Neural cell (in vitro differentiated cells): Measurements from ENCODE around the gene DYRK2. TPM values are rescaled to one million over a fixed set of nuclear protein-coding genes. Genes with fewer than 3 reads are reported as not detected.

ENCODE experiments used
- H2AFZ ChIP-seq: fragments of 200-600, 300-800 bp; sonication (generic), shearing (Covaris generic); 2 replicates; pipeline ENCODE4 v1.6.0; 2014; ENCODE audit warnings: low read depth, mild to moderate bottlenecking, antibody characterized with exemption, low read length, moderate library complexity
- H3F3A ChIP-seq: fragments of 200-600 bp; shearing (Covaris generic); 2 replicates; pipeline ENCODE4 v1.6.1; 2016; ENCODE audit warnings: mild to moderate bottlenecking, moderate library complexity, mixed read lengths, antibody characterized with exemption, low read length; ENCODE audit not compliant: insufficient read depth, poor library complexity, severe bottlenecking
- H3K27ac ChIP-seq: fragments of 200-600, 300-800 bp; sonication (generic), shearing (Covaris generic); 2 replicates; pipeline ENCODE4 v1.5.1; 2014; ENCODE audit warnings: mild to moderate bottlenecking, low read length, moderate library complexity
- H3K27me3 ChIP-seq: fragments of 300-800, 200-600 bp; sonication (generic), shearing (Covaris generic); 2 replicates; pipeline ENCODE4 v1.6.0; 2014; ENCODE audit warnings: mild to moderate bottlenecking, low read depth, low read length, moderate library complexity; ENCODE audit not compliant: insufficient read depth
- H3K36me3 ChIP-seq: fragments of 300-800, 200-600 bp; sonication (generic), shearing (Covaris generic); 2 replicates; pipeline ENCODE4 v1.5.1; 2014; ENCODE audit warnings: mild to moderate bottlenecking, antibody characterized with exemption, low read length, moderate library complexity; ENCODE audit not compliant: insufficient read depth
- H3K4me2 ChIP-seq: fragments of 300-800, 200-600 bp; sonication (generic), shearing (Covaris generic); 2 replicates; pipeline ENCODE4 v1.6.0; 2014; ENCODE audit warnings: mild to moderate bottlenecking, low read length
- H3K4me3 ChIP-seq: fragments of 300-800, 200-600 bp; sonication (generic), shearing (Covaris generic); 2 replicates; pipeline ENCODE4 v1.5.1; 2014; ENCODE audit warnings: mild to moderate bottlenecking, low read length, moderate library complexity
- H3K79me2 ChIP-seq: fragments of 200-600 bp; shearing (Covaris generic); replicated peaks from 2 replicates; pipeline ENCODE4 v1.6.0; 2014; ENCODE audit warnings: mild to moderate bottlenecking, low read length, moderate library complexity; ENCODE audit not compliant: insufficient read depth
- H3K9ac ChIP-seq: fragments of 300-800, 200-600 bp; sonication (generic), shearing (Covaris generic); 2 replicates; pipeline ENCODE4 v1.6.1; 2016; ENCODE audit warnings: mild to moderate bottlenecking, low read length, mixed read lengths
- H3K9me2 ChIP-seq: fragments of 200-600 bp; shearing (Covaris generic); 2 replicates; pipeline ENCODE4 v1.6.1; 2016; ENCODE audit warnings: mild to moderate bottlenecking, low read length, mixed read lengths; ENCODE audit not compliant: insufficient read depth
- H3K9me3 ChIP-seq: fragments of 200-600, 300-800 bp; sonication (generic), shearing (Covaris generic); 2 replicates; pipeline ENCODE4 v1.6.1; 2016; ENCODE audit warnings: mild to moderate bottlenecking, mixed run types, low read length, moderate library complexity, mixed read lengths
- H4K20me1 ChIP-seq: fragments of 200-600 bp; shearing (Covaris generic); 2 replicates; pipeline ENCODE4 v1.6.1; 2016; ENCODE audit warnings: mild to moderate bottlenecking, mixed run types; ENCODE audit not compliant: insufficient read depth
- EP300 ChIP-seq: fragments of 450-650 bp; conservative IDR thresholded peaks from 2 replicates; pipeline ENCODE4 v1.6.1; 2014; ENCODE audit warnings: antibody characterized with exemption, mild to moderate bottlenecking, moderate library complexity; ENCODE audit not compliant: poor library complexity, severe bottlenecking
- EZH2 ChIP-seq: fragments of 200-600, 300-800 bp; shearing (Covaris generic), sonication (generic); IDR thresholded peaks from 2 replicates; pipeline ENCODE4 v1.6.1; 2014; ENCODE audit warnings: antibody characterized with exemption, low read length, borderline replicate concordance, mild to moderate bottlenecking; ENCODE audit not compliant: insufficient read depth, poor library complexity, severe bottlenecking
- MXI1 ChIP-seq: fragments of 450-650 bp; conservative IDR thresholded peaks from 2 replicates; pipeline ENCODE4 v1.6.1; 2014; ENCODE audit warnings: antibody characterized with exemption, mild to moderate bottlenecking; ENCODE audit not compliant: poor library complexity, severe bottlenecking
- POLR2AphosphoS5 ChIP-seq: IDR thresholded peaks from 2 replicates; pipeline ENCODE4 v1.6.1; 2012
- RAD21 ChIP-seq: fragments of 450-650 bp; conservative IDR thresholded peaks from 2 replicates; pipeline ENCODE4 v1.6.1; 2014; ENCODE audit warnings: antibody characterized with exemption, mild to moderate bottlenecking, moderate library complexity
- SMC3 ChIP-seq: fragments of 450-650 bp; conservative IDR thresholded peaks from 2 replicates; pipeline ENCODE4 v1.6.1; 2014; ENCODE audit warnings: antibody characterized with exemption, mild to moderate bottlenecking, moderate library complexity; ENCODE audit not compliant: poor library complexity
- TAF1 ChIP-seq: IDR thresholded peaks from 2 replicates; pipeline ENCODE4 v1.6.1; 2012; ENCODE audit warnings: low read depth
- polyA plus RNA-seq: library from polyadenylated mRNA; depleted of rRNA; stranded (reverse); fragments of >200 nt; gene quantifications from 2 replicates; pipeline ENCODE4 v1.2.3, GENCODE V29; 2014
- TF ChIP-seq, protein P1 (sequence below): fragments of 450-650 bp; IDR thresholded peaks from 2 replicates; pipeline ENCODE4 v1.5.1; 2014; ENCODE audit warnings: antibody characterized with exemption, mild to moderate bottlenecking, moderate library complexity; ENCODE audit not compliant: poor library complexity, severe bottlenecking
- TF ChIP-seq, protein P2 (sequence below): IDR thresholded peaks from 2 replicates; pipeline ENCODE4 v1.6.1; 2012; ENCODE audit warnings: borderline replicate concordance

The DYRK2 gene
- polyA plus RNA-seq, 1 donor from 2014 or later: 50.6 TPM

DNA sequence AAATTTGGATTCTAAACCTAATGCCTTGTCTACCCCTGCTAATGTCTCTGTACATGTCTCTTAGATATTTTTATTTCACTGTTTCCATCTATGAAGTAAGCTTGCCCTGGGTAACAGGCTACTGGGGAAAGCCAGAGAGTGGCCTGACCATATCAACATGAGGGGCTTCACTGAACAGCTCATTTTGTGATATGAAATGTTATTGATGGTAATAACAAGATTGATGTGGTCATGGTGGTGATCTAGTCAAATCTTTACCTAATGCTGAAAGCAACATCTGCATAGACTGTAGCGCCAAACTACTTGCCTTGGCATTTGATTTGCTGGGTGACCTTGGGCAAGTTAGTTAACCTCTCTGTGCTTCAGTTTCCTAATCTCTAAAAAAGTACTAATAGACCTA lies 9.9 kb upstream of the DYRK2 start:
- Histone ChIP-seq H3K4me3 (no peak overlapping the region), H3F3A (no peaks in the 10 kb centered on the region), H3K9me2 (no peaks in the 10 kb centered on the region), H3K79me2 (no peaks in the 10 kb centered on the region), H4K20me1 (no peaks in the 10 kb centered on the region), H3K9ac (no peak overlapping the region), H2AFZ (no peak overlapping the region), H3K9me3 (no peaks in the 10 kb centered on the region), H3K4me2 (no peak overlapping the region), H3K36me3 (no peaks in the 10 kb centered on the region), H3K27me3 (no peaks in the 10 kb centered on the region), H3K27ac (no peak overlapping the region)
- TF ChIP-seq SMC3: no peak
- TF ChIP-seq, protein P1, sequence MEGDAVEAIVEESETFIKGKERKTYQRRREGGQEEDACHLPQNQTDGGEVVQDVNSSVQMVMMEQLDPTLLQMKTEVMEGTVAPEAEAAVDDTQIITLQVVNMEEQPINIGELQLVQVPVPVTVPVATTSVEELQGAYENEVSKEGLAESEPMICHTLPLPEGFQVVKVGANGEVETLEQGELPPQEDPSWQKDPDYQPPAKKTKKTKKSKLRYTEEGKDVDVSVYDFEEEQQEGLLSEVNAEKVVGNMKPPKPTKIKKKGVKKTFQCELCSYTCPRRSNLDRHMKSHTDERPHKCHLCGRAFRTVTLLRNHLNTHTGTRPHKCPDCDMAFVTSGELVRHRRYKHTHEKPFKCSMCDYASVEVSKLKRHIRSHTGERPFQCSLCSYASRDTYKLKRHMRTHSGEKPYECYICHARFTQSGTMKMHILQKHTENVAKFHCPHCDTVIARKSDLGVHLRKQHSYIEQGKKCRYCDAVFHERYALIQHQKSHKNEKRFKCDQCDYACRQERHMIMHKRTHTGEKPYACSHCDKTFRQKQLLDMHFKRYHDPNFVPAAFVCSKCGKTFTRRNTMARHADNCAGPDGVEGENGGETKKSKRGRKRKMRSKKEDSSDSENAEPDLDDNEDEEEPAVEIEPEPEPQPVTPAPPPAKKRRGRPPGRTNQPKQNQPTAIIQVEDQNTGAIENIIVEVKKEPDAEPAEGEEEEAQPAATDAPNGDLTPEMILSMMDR: no peak
- TF ChIP-seq, protein P2, sequence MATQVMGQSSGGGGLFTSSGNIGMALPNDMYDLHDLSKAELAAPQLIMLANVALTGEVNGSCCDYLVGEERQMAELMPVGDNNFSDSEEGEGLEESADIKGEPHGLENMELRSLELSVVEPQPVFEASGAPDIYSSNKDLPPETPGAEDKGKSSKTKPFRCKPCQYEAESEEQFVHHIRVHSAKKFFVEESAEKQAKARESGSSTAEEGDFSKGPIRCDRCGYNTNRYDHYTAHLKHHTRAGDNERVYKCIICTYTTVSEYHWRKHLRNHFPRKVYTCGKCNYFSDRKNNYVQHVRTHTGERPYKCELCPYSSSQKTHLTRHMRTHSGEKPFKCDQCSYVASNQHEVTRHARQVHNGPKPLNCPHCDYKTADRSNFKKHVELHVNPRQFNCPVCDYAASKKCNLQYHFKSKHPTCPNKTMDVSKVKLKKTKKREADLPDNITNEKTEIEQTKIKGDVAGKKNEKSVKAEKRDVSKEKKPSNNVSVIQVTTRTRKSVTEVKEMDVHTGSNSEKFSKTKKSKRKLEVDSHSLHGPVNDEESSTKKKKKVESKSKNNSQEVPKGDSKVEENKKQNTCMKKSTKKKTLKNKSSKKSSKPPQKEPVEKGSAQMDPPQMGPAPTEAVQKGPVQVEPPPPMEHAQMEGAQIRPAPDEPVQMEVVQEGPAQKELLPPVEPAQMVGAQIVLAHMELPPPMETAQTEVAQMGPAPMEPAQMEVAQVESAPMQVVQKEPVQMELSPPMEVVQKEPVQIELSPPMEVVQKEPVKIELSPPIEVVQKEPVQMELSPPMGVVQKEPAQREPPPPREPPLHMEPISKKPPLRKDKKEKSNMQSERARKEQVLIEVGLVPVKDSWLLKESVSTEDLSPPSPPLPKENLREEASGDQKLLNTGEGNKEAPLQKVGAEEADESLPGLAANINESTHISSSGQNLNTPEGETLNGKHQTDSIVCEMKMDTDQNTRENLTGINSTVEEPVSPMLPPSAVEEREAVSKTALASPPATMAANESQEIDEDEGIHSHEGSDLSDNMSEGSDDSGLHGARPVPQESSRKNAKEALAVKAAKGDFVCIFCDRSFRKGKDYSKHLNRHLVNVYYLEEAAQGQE: no peak
- TF ChIP-seq RAD21: no peak
- no peak for TF ChIP-seq EZH2
- no peak for TF ChIP-seq MXI1
- no peak for TF ChIP-seq EP300
- no peak for TF ChIP-seq TAF1
- TF ChIP-seq POLR2AphosphoS5: no peak

DNA sequence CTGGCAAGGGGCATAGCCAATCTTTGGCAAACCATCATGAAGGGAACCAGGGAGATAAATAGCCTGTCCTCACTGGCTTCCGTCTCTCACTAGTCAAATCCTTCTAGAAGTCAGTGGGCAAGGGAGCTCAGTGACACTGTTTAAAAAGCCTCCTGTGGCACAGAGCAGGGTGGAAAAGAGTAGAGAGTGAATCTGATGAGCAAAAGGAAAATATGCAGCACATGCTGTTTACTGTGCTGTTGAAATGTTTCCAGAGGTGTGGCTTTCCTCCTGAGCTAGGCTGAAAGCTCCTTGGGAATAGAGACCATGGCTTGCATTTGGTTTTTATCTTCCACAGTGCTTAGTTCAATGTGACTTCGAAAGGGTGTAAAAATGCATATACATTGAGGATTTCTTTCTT lies 7.7 kb upstream of the DYRK2 start:
- H3K4me2 ChIP-seq: no peak overlapping the region
- no peaks in the 10 kb centered on the region for H4K20me1 ChIP-seq
- no peak overlapping the region for H2AFZ ChIP-seq
- no peaks in the 10 kb centered on the region for H3K9me2 ChIP-seq
- H3K27ac ChIP-seq: no peak overlapping the region
- H3K9ac ChIP-seq: no peak overlapping the region
- H3K36me3 ChIP-seq: no peaks in the 10 kb centered on the region
- no peaks in the 10 kb centered on the region for H3K9me3 ChIP-seq
- H3F3A ChIP-seq: no peaks in the 10 kb centered on the region
- H3K79me2 ChIP-seq: no peaks in the 10 kb centered on the region
- no peak overlapping the region for H3K4me3 ChIP-seq
- H3K27me3 ChIP-seq: no peaks in the 10 kb centered on the region
- TF ChIP-seq POLR2AphosphoS5 (no peak), EZH2 (no peak), TAF1 (no peak), SMC3 (no peak), RAD21 (no peak), MXI1 (no peak), EP300 (no peak)
- TF ChIP-seq, protein P2: no peak
- TF ChIP-seq, protein P1: no peak
